T-helper 1 cell treated with Interleukin-12 subunit alpha and Interleukin-12 subunit beta and Interleukin-4 antibody, amounts not matched to agents 30 ng/mL and 1 ng/mL, for 36 hours (primary cell): ENCODE results near the gene CSMD2. TPM values are rescaled to one million over a fixed set of nuclear protein-coding genes. Genes with fewer than 3 reads are reported as not detected.

Experiments used
- intact Hi-C: fragments of 100-400 bp; cut with micrococcal nuclease; formaldehyde crosslinking; loops from one replicate; pipeline ENCODE4 v1.15.1; 2024
- total RNA-seq: library from RNA; stranded (reverse); gene quantifications from 2 replicates; pipeline ENCODE4 v1.2.3, GENCODE V29; 2022

CSMD2 gene
- total RNA-seq, 1 donor from 2014 or later, result not detected

GRCh38 chr1:33763406-33763805, 401.6 kb downstream of the CSMD2 start:
- intact Hi-C loops, result no loop called here

GRCh38 chr1:33762962-33763361, 402.1 kb downstream of the CSMD2 start:
- intact Hi-C loops, result no loop called here

GRCh38 chr1:33762109-33762830, 402.8 kb downstream of the CSMD2 start:
- intact Hi-C loops, result no loop called here

- intact Hi-C loops, result no loop called here
Measured at GRCh38 chr1:33758698-33759097, 406.3 kb downstream of the CSMD2 start.

GRCh38 chr1:33753087-33753856, 411.8 kb downstream of the CSMD2 start:
- intact Hi-C loops, result no loop called here

GRCh38 chr1:33745942-33746341, 419.1 kb downstream of the CSMD2 start:
- intact Hi-C loops, result no loop called here

GRCh38 chr1:33743221-33743998, 421.6 kb downstream of the CSMD2 start:
- intact Hi-C loops, result no loop called here

GRCh38 chr1:33742663-33743062, 422.4 kb downstream of the CSMD2 start:
- intact Hi-C loops, result no loop called here

- intact Hi-C loops, result no loop called here
Measured at GRCh38 chr1:33741749-33742148, 423.3 kb downstream of the CSMD2 start.

- intact Hi-C loops, result no loop called here
Measured at GRCh38 chr1:33740040-33740744, 424.8 kb downstream of the CSMD2 start.

GRCh38 chr1:33738976-33739375, 426.1 kb downstream of the CSMD2 start:
- intact Hi-C loops, result no loop called here

GRCh38 chr1:33738536-33738935, 426.5 kb downstream of the CSMD2 start:
- intact Hi-C loops, result no loop called here

- intact Hi-C loops, result no loop called here
Measured at GRCh38 chr1:33736496-33736895, 428.5 kb downstream of the CSMD2 start.

GRCh38 chr1:33735624-33736023, 429.4 kb downstream of the CSMD2 start:
- intact Hi-C loops, result no loop called here

GRCh38 chr1:33727310-33727709, 437.7 kb downstream of the CSMD2 start:
- intact Hi-C loops, result no loop called here

GRCh38 chr1:33726274-33726804, 438.7 kb downstream of the CSMD2 start:
- intact Hi-C loops, result no loop called here

- intact Hi-C loops, result no loop called here
Measured at GRCh38 chr1:33725556-33726160, 439.4 kb downstream of the CSMD2 start.

- intact Hi-C loops, result no loop called here
Measured at GRCh38 chr1:33725037-33725436, 440.0 kb downstream of the CSMD2 start.

GRCh38 chr1:33724348-33724747, 440.7 kb downstream of the CSMD2 start:
- intact Hi-C loops, result no loop called here

- intact Hi-C loops, result no loop called here
Measured at GRCh38 chr1:33723251-33723650, 441.8 kb downstream of the CSMD2 start.
